ENCODE results near the gene MINK1.

- TF ChIP-seq CTCF (IDR thresholded peaks at IDR 0.05; ENCODE audit: insufficient read depth, low read depth, low read length) (no peak), EZH2 (IDR thresholded peaks at IDR 0.05; ENCODE audit: insufficient read depth, low read length) (no peak)
These were observed 69.4 kb downstream of the MINK1 start for GRCh38 chr17:4902540-4902939.
